ENCODE measurements around the gene STAM2.

STAM2 gene

GRCh38 chr2:152219077-152219828, 43.7 kb upstream of the STAM2 start:
- no peak for TF ChIP-seq ZNF565 (CRISPR knock-in tag; conservative IDR thresholded peaks at IDR 0.05; ENCODE audit: low read depth)
- no peak for TF ChIP-seq POU6F1 (CRISPR knock-in tag; IDR thresholded peaks at IDR 0.05; ENCODE audit: borderline replicate concordance, low read depth)
- no peak for TF ChIP-seq PATZ1 (CRISPR knock-in tag; IDR thresholded peaks at IDR 0.05; ENCODE audit: borderline replicate concordance)
- no peak for TF ChIP-seq GLIS3 (CRISPR knock-in tag; IDR thresholded peaks at IDR 0.05)
- TF ChIP-seq SNAI2 (CRISPR knock-in tag; IDR thresholded peaks at IDR 0.05): no peak
- TF ChIP-seq TSHZ2 (CRISPR knock-in tag; IDR thresholded peaks at IDR 0.05): no peak
- no peak for TF ChIP-seq ZFP3 (CRISPR knock-in tag; IDR thresholded peaks at IDR 0.05)
- no peak for TF ChIP-seq CSDC2 (CRISPR knock-in tag; IDR thresholded peaks at IDR 0.05)
- no peak for TF ChIP-seq ZNF70 (CRISPR knock-in tag; IDR thresholded peaks at IDR 0.05)
- TF ChIP-seq ISL1 (CRISPR knock-in tag; IDR thresholded peaks at IDR 0.05): no peak
- no peak for TF ChIP-seq ESRRG (CRISPR knock-in tag; IDR thresholded peaks at IDR 0.05)
- ATAC-seq: no peak

- no peak for ATAC-seq
- TF ChIP-seq ZFP3 (CRISPR knock-in tag; IDR thresholded peaks at IDR 0.05) (no peak), CSRNP3 (CRISPR knock-in tag; IDR thresholded peaks at IDR 0.05) (no peak), ESRRG (CRISPR knock-in tag; IDR thresholded peaks at IDR 0.05) (no peak), POU6F1 (CRISPR knock-in tag; IDR thresholded peaks at IDR 0.05; ENCODE audit: borderline replicate concordance, low read depth) (no peak), ZNF70 (CRISPR knock-in tag; IDR thresholded peaks at IDR 0.05) (no peak)
Measured at GRCh38 chr2:152201466-152201830, 25.9 kb upstream of the STAM2 start.

GRCh38 chr2:152200565-152201465, 25.3 kb upstream of the STAM2 start:
- ATAC-seq: peak; percentile 99
- peak; percentile 17; the same call in 1 of the 2 replicates for TF ChIP-seq ISL1 (CRISPR knock-in tag; IDR thresholded peaks at IDR 0.05)
- 0 out of 2 replicates have a peak, but pooled peaks have one; percentile 30 for TF ChIP-seq ZFP3 (CRISPR knock-in tag; IDR thresholded peaks at IDR 0.05)
- TF ChIP-seq POU6F1 (CRISPR knock-in tag; IDR thresholded peaks at IDR 0.05; ENCODE audit: borderline replicate concordance, low read depth): no peak

All from SK-N-SH treated with all-trans-retinoic acid at 6 μM for 48 hours (cell line).